Mammary epithelial cell (primary cell): Measurements from ENCODE around the gene FPR2.
"Not testable (repeated sequence)": the region's sequence is repeated elsewhere in the genome, so short reads cannot be mapped to it uniquely, and the experiment has no call there.

Experiments used
- EZH2 ChIP-seq: IDR thresholded peaks from 2 replicates; pipeline ENCODE4 v1.6.1; 2012; ENCODE audit warnings: low read length, inconsistent platforms, borderline replicate concordance
- TF ChIP-seq, protein P1 (sequence below), 2 donors: IDR thresholded peaks in 1 of 2; conservative IDR thresholded peaks in 1 of 2; 2 replicates each; pipeline ENCODE4 v1.5.1; 2011 to 2012; ENCODE audit warnings: inconsistent platforms in 2 of 2, low read length in 2 of 2, mild to moderate bottlenecking in 2 of 2, control low read depth in 1 of 2, low read depth in 1 of 2; ENCODE audit not compliant: insufficient read depth in 1 of 2; ENCODE audit errors: extremely low read depth in 1 of 2

DNA sequence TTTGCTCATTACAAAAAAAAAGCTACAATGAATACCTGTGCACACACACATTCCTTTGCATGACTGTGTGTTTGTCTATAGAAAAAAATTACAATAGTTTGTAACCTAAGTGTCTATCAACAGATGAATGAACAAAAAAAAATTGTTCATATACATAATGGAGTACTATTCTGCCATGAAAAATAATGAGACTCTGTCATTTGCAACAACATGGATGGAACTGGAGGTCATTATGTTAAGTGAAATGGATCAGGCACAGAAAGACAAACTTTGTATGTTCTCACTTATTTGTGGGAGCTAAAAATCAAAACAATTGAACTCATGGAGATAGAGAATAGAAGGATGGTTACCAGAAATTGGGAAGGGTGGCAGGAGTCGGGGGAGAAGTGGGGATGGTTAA, 15.6 kb downstream of the FPR2 start:
- TF ChIP-seq, protein P1, sequence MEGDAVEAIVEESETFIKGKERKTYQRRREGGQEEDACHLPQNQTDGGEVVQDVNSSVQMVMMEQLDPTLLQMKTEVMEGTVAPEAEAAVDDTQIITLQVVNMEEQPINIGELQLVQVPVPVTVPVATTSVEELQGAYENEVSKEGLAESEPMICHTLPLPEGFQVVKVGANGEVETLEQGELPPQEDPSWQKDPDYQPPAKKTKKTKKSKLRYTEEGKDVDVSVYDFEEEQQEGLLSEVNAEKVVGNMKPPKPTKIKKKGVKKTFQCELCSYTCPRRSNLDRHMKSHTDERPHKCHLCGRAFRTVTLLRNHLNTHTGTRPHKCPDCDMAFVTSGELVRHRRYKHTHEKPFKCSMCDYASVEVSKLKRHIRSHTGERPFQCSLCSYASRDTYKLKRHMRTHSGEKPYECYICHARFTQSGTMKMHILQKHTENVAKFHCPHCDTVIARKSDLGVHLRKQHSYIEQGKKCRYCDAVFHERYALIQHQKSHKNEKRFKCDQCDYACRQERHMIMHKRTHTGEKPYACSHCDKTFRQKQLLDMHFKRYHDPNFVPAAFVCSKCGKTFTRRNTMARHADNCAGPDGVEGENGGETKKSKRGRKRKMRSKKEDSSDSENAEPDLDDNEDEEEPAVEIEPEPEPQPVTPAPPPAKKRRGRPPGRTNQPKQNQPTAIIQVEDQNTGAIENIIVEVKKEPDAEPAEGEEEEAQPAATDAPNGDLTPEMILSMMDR (conservative IDR thresholded peaks at IDR 0.05 in 1 of 2, IDR thresholded peaks at IDR 0.05 in 1 of 2; ENCODE audit: extremely low read depth in 1 of 2, insufficient read depth in 1 of 2, low read depth in 1 of 2, low read length in 2 of 2): not testable (repeated sequence)
- not testable (repeated sequence) for TF ChIP-seq EZH2
